ENCODE measurements around the gene TMEM72.

DNA sequence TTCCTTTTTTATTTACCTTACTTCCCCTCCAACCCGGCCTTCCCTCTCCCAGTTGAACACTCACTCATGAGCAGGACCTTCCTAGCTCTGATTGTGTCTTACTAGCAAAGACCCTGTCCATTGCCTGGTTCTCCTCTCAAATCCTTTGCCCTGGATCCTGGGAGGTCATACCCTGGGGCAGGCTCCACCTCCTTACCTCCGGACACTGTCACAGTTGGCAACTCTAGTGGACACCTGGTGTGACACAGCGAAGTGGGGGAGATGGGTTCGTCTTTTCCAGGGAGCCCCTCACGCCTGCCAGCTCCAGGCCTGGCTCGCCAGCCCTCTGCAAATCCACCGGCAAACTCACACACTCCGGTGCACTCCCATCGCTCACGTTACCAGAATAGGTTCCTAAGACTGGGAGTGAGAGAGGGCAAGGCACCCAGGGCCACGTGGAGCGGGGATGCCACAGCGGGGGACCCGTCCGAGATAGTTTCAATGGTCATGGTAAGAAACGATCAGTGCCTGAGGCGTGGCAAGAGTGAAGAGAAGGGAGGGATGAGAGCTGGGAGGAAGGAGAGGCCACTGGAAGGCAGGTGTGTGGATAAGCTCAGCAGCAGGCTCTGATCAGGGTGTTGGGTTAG is 30.9 kb upstream of the TMEM72 start:
- TF ChIP-seq POLR2A (IDR thresholded peaks at IDR 0.05; ENCODE audit: low read depth, low read length) (no peak), TAF1 (IDR thresholded peaks at IDR 0.05; ENCODE audit: low read depth, low read length) (no peak), POLR2AphosphoS5 (IDR thresholded peaks at IDR 0.05; ENCODE audit: low read depth, low read length) (no peak)

All from GM12891 (cell line).